ENCODE data around the gene MRPL24.

- TF ChIP-seq PATZ1 (CRISPR knock-in tag; IDR thresholded peaks at IDR 0.05; ENCODE audit: borderline replicate concordance) (no peak), ZNF70 (CRISPR knock-in tag; IDR thresholded peaks at IDR 0.05) (no peak)
Observed at GRCh38 chr1:156694690-156694962, 46.3 kb downstream of the MRPL24 start.

Data from SK-N-SH treated with all-trans-retinoic acid at 6 μM for 48 hours (cell line).